Osteoblast (primary cell): ENCODE measurements around the gene SHANK3. TPM values are rescaled to one million over a fixed set of nuclear protein-coding genes. Genes with fewer than 3 reads are reported as not detected.

Experiments used
- DNase-seq: peaks from one replicate; pipeline ENCODE4 v3.0.0; 2011; ENCODE audit warnings: low spot score, mixed read lengths; ENCODE audit not compliant: insufficient read length; ENCODE audit errors: missing footprints
- H2AFZ ChIP-seq: 2 replicates; pipeline ENCODE4 v1.6.0; 2011; ENCODE audit warnings: mild to moderate bottlenecking, low read length
- H3K27ac ChIP-seq: 2 replicates; pipeline ENCODE4 v1.5.1; 2011; ENCODE audit warnings: mild to moderate bottlenecking, low read depth, low read length, moderate library complexity
- H3K27me3 ChIP-seq: 2 replicates; pipeline ENCODE4 v1.6.0; 2012; ENCODE audit warnings: mild to moderate bottlenecking, control low read depth, inconsistent platforms, low read length, moderate library complexity; ENCODE audit not compliant: insufficient read depth
- H3K36me3 ChIP-seq: 2 replicates; pipeline ENCODE4 v1.5.1; 2011; ENCODE audit warnings: mild to moderate bottlenecking, low read length, control low read depth, moderate library complexity; ENCODE audit not compliant: insufficient read depth
- H3K4me1 ChIP-seq: 2 replicates; pipeline ENCODE4 v1.5.1; 2011; ENCODE audit warnings: mild to moderate bottlenecking, low read length, control low read depth, moderate library complexity; ENCODE audit not compliant: insufficient read depth
- H3K4me2 ChIP-seq: 2 replicates; pipeline ENCODE4 v1.6.0; 2011; ENCODE audit warnings: mild to moderate bottlenecking, low read length; ENCODE audit not compliant: insufficient read depth
- H3K4me3 ChIP-seq: fragments of 200-600 bp; sonication (generic); 3 replicates; pipeline ENCODE4 v1.5.1; 2012; ENCODE audit warnings: mild to moderate bottlenecking, low read length, inconsistent platforms; ENCODE audit not compliant: insufficient read depth
- H3K79me2 ChIP-seq: 2 replicates; pipeline ENCODE4 v1.6.0; 2012; ENCODE audit warnings: mild to moderate bottlenecking, low read length, control low read depth, inconsistent platforms; ENCODE audit not compliant: insufficient read depth
- H3K9me3 ChIP-seq: 2 replicates; pipeline ENCODE4 v1.5.1; 2011; ENCODE audit warnings: low read depth, low read length, control low read depth
- H4K20me1 ChIP-seq: 2 replicates; pipeline ENCODE4 v1.6.0; 2012; ENCODE audit warnings: mild to moderate bottlenecking, low read length, control low read depth; ENCODE audit not compliant: insufficient read depth
- CTCF ChIP-seq: IDR thresholded peaks from 2 replicates; pipeline ENCODE4 v1.5.1; 2011; ENCODE audit warnings: mild to moderate bottlenecking, low read depth, low read length, moderate library complexity; ENCODE audit errors: extremely low read depth
- total RNA-seq: library from RNA; depleted of rRNA; stranded (reverse); fragments of >200 nt; gene quantifications from 2 replicates; pipeline ENCODE4 v1.2.3, GENCODE V29; 2012

SHANK3 gene
- total RNA-seq, 1 donor: 0.36 TPM

GRCh38 chr22:50627642-50628542 is 44.7 kb upstream of the SHANK3 start, which contains the start of gene ARSA:
Gene ARSA (minus strand): TSS chr22:50628152. CDS start chr22:50627779, 373 bp downstream.
- Histone ChIP-seq H3K4me1 (peaks cover 10% of the 10 kb centered on the region), H3K36me3 (no peaks in the 10 kb centered on the region), H3K4me2 (peak within 1 kb of the TSS; percentile 97), H3K27me3 (no peaks in the 10 kb centered on the region), H4K20me1 (peaks cover 3% of the 10 kb centered on the region), H3K4me3 (peak within 1 kb of the TSS; percentile 91), H3K79me2 (peaks cover 5% of the 10 kb centered on the region), H3K9me3 (no peaks in the 10 kb centered on the region), H3K27ac (peak within 1 kb of the TSS; percentile 45), H2AFZ (peak within 1 kb of the TSS; percentile 95)
- no peak for TF ChIP-seq CTCF
- DNase-seq: peak; percentile 98

- peak overlapping the region; percentile 97 for H3K4me2 ChIP-seq
- H4K20me1 ChIP-seq: no peaks in the 10 kb centered on the region
- TF ChIP-seq CTCF: no peak
- H3K36me3 ChIP-seq: no peaks in the 10 kb centered on the region
- H3K27ac ChIP-seq: peak overlapping the region; percentile 2
- peaks cover 2% of the 10 kb centered on the region for H3K27me3 ChIP-seq
- peaks cover 10% of the 10 kb centered on the region for H3K4me1 ChIP-seq
- H2AFZ ChIP-seq: peak overlapping the region; percentile 95
- H3K4me3 ChIP-seq: peak overlapping the region; percentile 91
- DNase-seq: no peak
- H3K9me3 ChIP-seq: no peaks in the 10 kb centered on the region
- H3K79me2 ChIP-seq: peaks cover 5% of the 10 kb centered on the region
Observed at GRCh38 chr22:50628543-50629134, 44.0 kb upstream of the SHANK3 start.

GRCh38 chr22:50630376-50630775 is 42.2 kb upstream of the SHANK3 start:
- no peak for DNase-seq
- H3K27me3 ChIP-seq: peaks cover 3% of the 10 kb centered on the region
- no peaks in the 10 kb centered on the region for H3K36me3 ChIP-seq
- H2AFZ ChIP-seq: no peak overlapping the region
- H3K4me3 ChIP-seq: no peak overlapping the region
- H3K9me3 ChIP-seq: no peaks in the 10 kb centered on the region
- no peak overlapping the region for H3K4me2 ChIP-seq
- H3K27ac ChIP-seq: no peak overlapping the region
- no peak for TF ChIP-seq CTCF
- no peaks in the 10 kb centered on the region for H4K20me1 ChIP-seq
- peaks cover 10% of the 10 kb centered on the region for H3K4me1 ChIP-seq
- peaks cover 5% of the 10 kb centered on the region for H3K79me2 ChIP-seq

- H3K4me2 ChIP-seq: no peak overlapping the region
- DNase-seq: no peak
Observed at GRCh38 chr22:50633086-50633485, 39.5 kb upstream of the SHANK3 start.

More at GRCh38 chr22:50633086-50633485, 39.5 kb upstream of the SHANK3 start:
- Histone ChIP-seq H3K27me3 (peaks cover 3% of the 10 kb centered on the region), H3K4me3 (no peak overlapping the region), H2AFZ (no peak overlapping the region), H4K20me1 (no peaks in the 10 kb centered on the region), H3K9me3 (no peaks in the 10 kb centered on the region), H3K4me1 (peaks cover 6% of the 10 kb centered on the region), H3K27ac (no peak overlapping the region), H3K36me3 (no peaks in the 10 kb centered on the region), H3K79me2 (no peaks in the 10 kb centered on the region)
- no peak for TF ChIP-seq CTCF
